HG03460 (cell line): ENCODE data around the gene OR52N4.
"Not testable (repeated sequence)": the region's sequence is repeated elsewhere in the genome, so short reads cannot be mapped to it uniquely, and the experiment has no call there.

Experiments used
- ATAC-seq: cut with Tn5 transposase; IDR thresholded peaks from one replicate; pipeline ENCODE4 v1.9.1; 2021; ENCODE audit not compliant: unreplicated experiment

OR52N4 gene

GRCh38 chr11:5753943-5754342, at the start of gene OR52N4:
OR52N4 (plus strand) TSS chr11:5754243; CDS start chr11:5754741, 498 bp downstream.
- ATAC-seq = no peak

GRCh38 chr11:5705688-5706087, 48.4 kb upstream of the OR52N4 start:
- no peak for ATAC-seq

- ATAC-seq = no peak
These were observed 41.5 kb upstream of the OR52N4 start for GRCh38 chr11:5712507-5712906.

GRCh38 chr11:5713695-5714094, 40.3 kb upstream of the OR52N4 start:
- ATAC-seq = no peak

- ATAC-seq = not testable (repeated sequence)
These were observed 37.5 kb upstream of the OR52N4 start for GRCh38 chr11:5716518-5716917.

- ATAC-seq = no peak
These were observed 34.1 kb upstream of the OR52N4 start for GRCh38 chr11:5719703-5720495.

GRCh38 chr11:5722622-5723021, 31.4 kb upstream of the OR52N4 start:
- ATAC-seq = no peak

- ATAC-seq = no peak
These were observed 27.7 kb upstream of the OR52N4 start for GRCh38 chr11:5726351-5726750.

GRCh38 chr11:5727691-5728090, 26.4 kb upstream of the OR52N4 start:
- no peak for ATAC-seq

- ATAC-seq = no peak
These were observed 17.6 kb upstream of the OR52N4 start, which contains the start of gene OR56B1 for GRCh38 chr11:5736396-5736795. OR56B1 (plus strand) TSS chr11:5736448; CDS start chr11:5736517, 69 bp downstream.

GRCh38 chr11:5737091-5737490, 17.0 kb upstream of the OR52N4 start:
- no peak for ATAC-seq

GRCh38 chr11:5737670-5738392, 16.2 kb upstream of the OR52N4 start:
- no peak for ATAC-seq

GRCh38 chr11:5738431-5738830, 15.6 kb upstream of the OR52N4 start:
- ATAC-seq = no peak

- ATAC-seq = no peak
These were observed 7.4 kb upstream of the OR52N4 start for GRCh38 chr11:5746614-5747013.

GRCh38 chr11:5749836-5750235, 4.2 kb upstream of the OR52N4 start:
- no peak for ATAC-seq

GRCh38 chr11:5767056-5767455, 13.0 kb downstream of the OR52N4 start:
- ATAC-seq = no peak

GRCh38 chr11:5783255-5783654, 29.2 kb downstream of the OR52N4 start, which contains the start of gene OR52N5:
OR52N5 (minus strand) TSS chr11:5783355; CDS start chr11:5778634, 4,721 bp downstream.
- ATAC-seq = no peak

- ATAC-seq = no peak
These were observed 37.1 kb downstream of the OR52N4 start, which contains the start of gene OR52N1 for GRCh38 chr11:5791165-5791564. OR52N1 (minus strand) TSS chr11:5791265; CDS start chr11:5788816, 2,449 bp downstream.

- ATAC-seq = no peak
These were observed 42.5 kb downstream of the OR52N4 start for GRCh38 chr11:5796541-5796940.

- ATAC-seq = no peak
These were observed 49.9 kb downstream of the OR52N4 start for GRCh38 chr11:5803982-5804381.
